Measurements from ENCODE around the gene MYG1.
A peak's percentile ranks its signal among the peaks of the same experiment; 100 is the strongest.

MYG1 gene

GRCh38 chr12:53286448-53286847 is 13.0 kb upstream of the MYG1 start:
- TF ChIP-seq CTCF (IDR thresholded peaks at IDR 0.05; ENCODE audit: insufficient read depth, low read depth, low read length, missing control alignments): no peak
- no peak for DNase-seq (ENCODE audit: low read depth)
- no peak overlapping the region for H3K4me3 ChIP-seq (ENCODE audit: low read length)

GRCh38 chr12:53287741-53288216 is 11.7 kb upstream of the MYG1 start:
- peak; percentile 71 for DNase-seq (ENCODE audit: low read depth)
- peak; percentile 84 for TF ChIP-seq CTCF (IDR thresholded peaks at IDR 0.05; ENCODE audit: insufficient read depth, low read depth, low read length, missing control alignments)
- no peak overlapping the region for H3K4me3 ChIP-seq (ENCODE audit: low read length)

GRCh38 chr12:53288322-53288721 is 11.2 kb upstream of the MYG1 start:
- no peak for TF ChIP-seq CTCF (IDR thresholded peaks at IDR 0.05; ENCODE audit: insufficient read depth, low read depth, low read length, missing control alignments)
- H3K4me3 ChIP-seq (ENCODE audit: low read length): no peak overlapping the region
- no peak for DNase-seq (ENCODE audit: low read depth)

- DNase-seq (ENCODE audit: low read depth): no peak
- no peak for TF ChIP-seq CTCF (IDR thresholded peaks at IDR 0.05; ENCODE audit: insufficient read depth, low read depth, low read length, missing control alignments)
- H3K4me3 ChIP-seq (ENCODE audit: low read length): no peak overlapping the region
Observed at GRCh38 chr12:53289891-53290290, 9.6 kb upstream of the MYG1 start.

GRCh38 chr12:53290661-53291060 is 8.8 kb upstream of the MYG1 start:
- TF ChIP-seq CTCF (IDR thresholded peaks at IDR 0.05; ENCODE audit: insufficient read depth, low read depth, low read length, missing control alignments): no peak
- DNase-seq (ENCODE audit: low read depth): no peak
- H3K4me3 ChIP-seq (ENCODE audit: low read length): no peak overlapping the region

- no peak for DNase-seq (ENCODE audit: low read depth)
- no peak overlapping the region for H3K4me3 ChIP-seq (ENCODE audit: low read length)
- no peak for TF ChIP-seq CTCF (IDR thresholded peaks at IDR 0.05; ENCODE audit: insufficient read depth, low read depth, low read length, missing control alignments)
Observed at GRCh38 chr12:53292426-53292825, 7.1 kb upstream of the MYG1 start.

- H3K4me3 ChIP-seq (ENCODE audit: low read length): peak within 1 kb of the TSS; percentile 100
- DNase-seq (ENCODE audit: low read depth): peak; percentile 94
- TF ChIP-seq CTCF (IDR thresholded peaks at IDR 0.05; ENCODE audit: insufficient read depth, low read depth, low read length, missing control alignments): peak; percentile 32
Observed at GRCh38 chr12:53295070-53295890, 4.2 kb upstream of the MYG1 start, which contains the start of gene PFDN5. Gene PFDN5, plus strand, starts transcription at chr12:53295542. Its CDS starts 26 bp downstream, at chr12:53295568.
